CD4-positive, alpha-beta T cell treated with Interleukin-4 for 4 hours (primary cell): ENCODE results near the gene MXRA8.
A peak's percentile ranks its signal among the peaks of the same experiment; 100 is the strongest.
"Not testable (repeated sequence)": the region's sequence is repeated elsewhere in the genome, so short reads cannot be mapped to it uniquely, and the experiment has no call there.

Experiments used
- DNase-seq: peaks from one replicate; pipeline ENCODE4 v3.0.0-alpha.2; 2020

The MXRA8 gene

GRCh38 chr1:1390675-1391074 lies 32.3 kb upstream of the MXRA8 start:
- DNase-seq = no peak

- no peak for DNase-seq
Observed at GRCh38 chr1:1388078-1388472, 29.7 kb upstream of the MXRA8 start.

GRCh38 chr1:1387098-1388077 lies 29.0 kb upstream of the MXRA8 start:
- no peak for DNase-seq

- no peak for DNase-seq
Observed at GRCh38 chr1:1385931-1386330, 27.6 kb upstream of the MXRA8 start.

GRCh38 chr1:1385339-1385738 lies 27.0 kb upstream of the MXRA8 start:
- not testable (repeated sequence) for DNase-seq

- DNase-seq = no peak
Observed at GRCh38 chr1:1381294-1381693, 22.9 kb upstream of the MXRA8 start.

GRCh38 chr1:1380860-1381259 lies 22.5 kb upstream of the MXRA8 start:
- no peak for DNase-seq

GRCh38 chr1:1377540-1378205 lies 19.3 kb upstream of the MXRA8 start:
- DNase-seq = no peak

GRCh38 chr1:1376551-1377226 lies 18.3 kb upstream of the MXRA8 start:
- DNase-seq = no peak

- peak; percentile 99 for DNase-seq
Observed at GRCh38 chr1:1374929-1375662, 16.7 kb upstream of the MXRA8 start, which contains the start of gene AURKAIP1. Gene AURKAIP1, minus strand, starts transcription at chr1:1375207. Its CDS starts 451 bp downstream, at chr1:1374756.

GRCh38 chr1:1374589-1374928 lies 16.2 kb upstream of the MXRA8 start:
- DNase-seq = no peak

- no peak for DNase-seq
Observed at GRCh38 chr1:1373815-1374588, 15.6 kb upstream of the MXRA8 start.

GRCh38 chr1:1373051-1373814 lies 14.9 kb upstream of the MXRA8 start:
- DNase-seq = no peak

- DNase-seq = peak; percentile 60
Observed at GRCh38 chr1:1371746-1372711, 13.7 kb upstream of the MXRA8 start.

- peak; percentile 43 for DNase-seq
Observed at GRCh38 chr1:1371364-1371745, 13.0 kb upstream of the MXRA8 start.

GRCh38 chr1:1370771-1371300 lies 12.5 kb upstream of the MXRA8 start:
- no peak for DNase-seq

- DNase-seq = not testable (repeated sequence)
Observed at GRCh38 chr1:1370094-1370493, 11.7 kb upstream of the MXRA8 start.

- no peak for DNase-seq
Observed at GRCh38 chr1:1367315-1367714, 9.0 kb upstream of the MXRA8 start.

- no peak for DNase-seq
Observed at GRCh38 chr1:1366699-1367066, 8.3 kb upstream of the MXRA8 start.
